ENCODE measurements around the gene C3orf85.
A peak's percentile ranks its signal among the peaks of the same experiment; 100 is the strongest.

C3orf85 gene

DNA sequence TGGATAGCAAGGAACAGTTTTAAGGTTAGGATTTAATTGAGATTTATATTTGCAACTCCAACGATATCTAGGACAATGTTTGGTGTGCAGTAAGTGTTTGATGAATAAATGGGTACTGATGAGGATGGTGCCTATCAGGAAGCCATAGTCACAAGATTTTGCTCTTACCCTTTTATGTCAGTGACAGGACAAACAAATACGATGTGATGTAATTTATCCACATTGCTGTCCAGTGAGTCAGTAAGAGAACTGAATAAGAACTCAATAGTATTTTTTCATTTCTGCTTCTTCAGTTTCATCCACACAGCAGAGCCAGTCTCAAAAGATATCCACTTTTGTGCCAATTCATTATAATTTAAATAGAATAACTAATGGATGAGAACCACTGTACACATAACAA, 18.5 kb downstream of the C3orf85 start:
- DNase-seq = no peak

DNA sequence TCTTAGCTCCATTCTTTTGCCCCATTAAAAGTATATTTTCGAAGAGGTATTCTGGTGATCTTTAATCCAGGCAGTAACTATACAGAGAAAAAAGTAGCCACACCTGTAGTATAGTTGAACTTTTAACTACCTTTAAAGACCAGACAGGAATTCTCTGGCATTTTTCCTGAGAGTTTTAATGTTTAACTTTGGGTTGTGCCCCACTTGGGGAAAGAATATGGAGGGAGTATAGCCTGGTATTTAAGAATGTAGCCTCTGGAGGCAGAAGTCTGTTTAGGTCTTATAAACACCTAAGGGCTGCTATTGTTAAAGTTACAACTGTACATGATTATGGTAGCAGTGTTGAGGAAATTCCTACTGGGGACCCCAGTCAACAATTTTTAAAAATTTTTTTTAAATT, 19.3 kb downstream of the C3orf85 start:
- no peak for DNase-seq

DNA sequence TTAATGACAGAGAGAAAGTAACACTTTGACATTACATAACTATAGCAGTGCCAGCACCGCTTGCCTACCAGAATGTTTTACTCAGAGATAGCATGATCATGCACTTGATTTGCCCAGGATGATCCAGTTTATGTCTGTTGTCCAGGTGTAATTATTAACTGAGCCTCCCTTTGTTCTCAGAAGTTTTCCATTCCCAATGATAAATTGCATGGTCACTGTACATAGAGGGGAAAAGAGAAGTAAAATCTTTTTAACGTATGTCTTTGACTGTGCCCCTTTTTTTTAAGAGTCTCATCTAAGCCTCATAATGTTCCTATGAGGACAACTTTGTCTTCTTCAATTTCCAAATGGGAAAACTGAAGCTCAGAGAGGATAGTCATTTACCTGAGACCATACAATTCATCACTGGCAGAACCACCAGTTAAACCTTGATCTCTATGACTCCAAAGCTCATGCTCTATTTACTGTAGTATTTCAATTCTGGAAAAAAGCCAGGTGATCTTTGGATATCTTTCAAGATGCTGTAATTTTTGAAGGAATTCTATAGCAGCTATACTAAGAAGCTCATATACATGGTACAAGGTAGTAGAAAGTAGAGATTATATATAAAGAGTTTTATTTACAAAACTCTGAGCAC, 25.1 kb downstream of the C3orf85 start:
- DNase-seq = no peak

DNA sequence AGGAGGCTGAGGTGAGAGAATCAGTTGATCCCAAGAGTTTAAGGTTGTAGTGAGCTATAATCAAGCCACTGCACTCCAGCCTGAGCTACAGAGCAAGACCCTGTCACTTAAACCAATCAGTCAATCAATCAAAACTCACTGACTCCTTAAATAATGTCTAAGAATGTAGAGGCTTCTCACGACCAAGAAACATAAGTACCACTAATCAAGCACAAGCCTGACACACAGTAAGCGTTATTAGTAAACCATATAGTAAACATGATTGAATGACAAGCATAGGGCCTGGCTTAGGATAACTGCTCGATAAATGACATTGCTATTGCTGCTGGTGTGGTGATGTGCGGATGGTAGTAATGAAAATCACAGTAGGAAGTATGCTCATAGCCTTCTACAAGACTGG, 29.4 kb downstream of the C3orf85 start:
- DNase-seq = no peak

DNA sequence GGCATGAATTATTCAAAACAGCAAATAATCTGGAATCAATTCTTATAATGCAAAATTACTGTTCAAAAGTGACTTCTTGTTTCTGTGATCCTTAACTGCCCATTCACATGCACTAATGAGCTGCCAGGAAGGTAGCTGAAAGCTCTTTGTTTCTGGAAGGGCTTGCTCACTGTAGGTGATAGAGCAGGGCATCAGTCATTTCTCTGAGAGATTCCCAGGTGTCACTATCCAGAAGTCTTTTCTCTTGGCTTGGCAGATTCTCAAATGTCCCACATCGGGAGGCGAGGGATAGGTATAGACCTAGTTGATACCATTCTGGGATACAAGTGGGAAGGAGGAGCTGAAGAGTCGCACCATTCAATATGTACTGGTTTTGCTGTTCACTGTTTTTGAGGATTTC, 35.0 kb downstream of the C3orf85 start:
- DNase-seq = no peak

DNA sequence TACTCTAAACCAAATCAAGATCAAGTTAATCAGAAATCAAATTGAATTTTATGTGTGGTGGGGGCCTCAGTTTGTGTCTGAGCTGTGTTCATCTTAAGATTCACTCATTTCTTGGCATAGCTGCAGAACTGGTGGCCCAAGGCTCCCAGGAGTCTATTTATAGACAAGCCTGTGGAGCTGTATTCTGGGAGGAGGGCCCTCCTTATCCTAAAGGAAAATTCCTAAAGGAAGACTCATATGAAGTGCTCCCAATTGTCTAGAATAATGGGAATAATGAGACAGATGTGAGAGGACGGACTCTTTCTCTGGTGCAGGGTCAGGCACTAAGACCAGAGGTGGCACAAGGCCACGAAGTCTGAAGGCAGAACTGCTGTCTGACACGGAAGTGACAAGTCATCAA, 38.9 kb downstream of the C3orf85 start:
- no peak for DNase-seq

DNA sequence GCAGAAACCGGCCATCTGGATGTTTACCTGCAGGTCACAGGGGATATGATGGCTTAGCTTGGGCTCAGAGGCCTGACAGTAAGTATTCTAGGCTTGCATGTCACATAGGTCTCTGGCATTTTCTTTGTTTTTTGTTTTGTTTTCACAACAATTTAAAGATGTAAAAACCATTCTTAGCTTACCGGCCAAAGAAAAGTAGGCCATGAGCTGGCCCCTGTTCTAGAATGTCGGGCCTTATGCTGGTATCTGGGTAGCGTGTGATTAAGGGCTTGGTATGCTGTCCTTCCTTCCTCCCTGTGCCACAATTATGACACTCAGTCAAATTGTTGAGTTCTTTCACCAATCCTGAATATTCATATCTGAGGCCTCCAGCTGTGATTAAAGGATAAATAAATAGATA, 40.2 kb downstream of the C3orf85 start:
- DNase-seq = no peak

DNA sequence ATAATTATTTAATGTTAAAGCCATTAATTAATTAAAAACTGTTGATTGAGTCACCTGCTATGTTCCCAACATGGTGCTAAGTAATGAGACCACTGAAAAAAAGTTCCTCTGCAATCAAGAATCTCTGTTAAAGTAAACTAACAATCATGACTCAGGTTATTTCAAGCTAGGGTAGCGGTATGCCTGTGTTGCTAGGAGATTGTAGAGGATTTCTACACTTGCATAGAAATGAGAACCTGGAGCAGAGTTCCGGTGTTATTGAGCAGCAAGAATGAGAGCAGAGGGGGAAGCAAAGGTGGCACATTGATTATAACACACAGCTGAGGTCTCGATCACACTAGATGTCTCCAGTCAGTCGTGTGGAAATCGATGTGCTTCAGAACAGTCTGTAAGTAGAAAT, 41.4 kb downstream of the C3orf85 start:
- DNase-seq = no peak

DNA sequence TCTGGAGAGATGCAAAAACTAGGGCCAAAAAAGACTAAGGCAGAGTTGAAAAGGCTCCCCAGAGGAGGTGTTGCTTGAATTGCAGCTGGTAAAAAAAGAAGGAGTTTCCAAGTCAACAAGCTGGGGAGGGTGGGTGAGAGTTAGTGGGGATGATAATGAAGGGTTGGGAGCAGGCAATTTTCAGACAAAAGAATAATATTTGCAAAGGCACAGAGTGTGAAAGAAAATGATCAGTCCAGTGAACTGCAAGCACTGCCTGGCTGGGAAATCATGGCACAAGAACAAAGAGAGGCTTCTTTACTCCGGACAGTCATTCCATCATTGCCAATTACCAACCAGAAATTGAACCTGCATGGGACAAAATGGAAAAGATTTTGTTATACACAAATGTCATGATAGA, 42.2 kb downstream of the C3orf85 start:
- DNase-seq = no peak

DNA sequence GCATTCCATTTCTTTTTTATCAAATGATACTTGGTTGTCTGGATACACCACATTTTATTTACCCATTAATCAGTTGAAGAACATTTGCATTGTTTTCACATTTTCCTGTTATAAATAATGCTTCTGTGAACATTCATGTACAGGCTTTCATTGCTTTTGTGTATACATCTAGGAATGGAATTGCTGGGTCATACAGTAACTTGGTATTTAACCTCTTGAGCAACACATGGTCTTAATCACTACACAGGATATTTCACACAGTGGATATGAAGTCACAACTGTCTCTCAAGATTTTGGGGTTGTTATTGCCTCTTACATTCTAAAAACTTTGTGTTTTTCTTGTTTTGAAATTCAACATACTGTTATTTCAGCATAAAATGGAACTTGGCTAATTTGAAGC, 48.2 kb downstream of the C3orf85 start:
- DNase-seq = no peak

DNA sequence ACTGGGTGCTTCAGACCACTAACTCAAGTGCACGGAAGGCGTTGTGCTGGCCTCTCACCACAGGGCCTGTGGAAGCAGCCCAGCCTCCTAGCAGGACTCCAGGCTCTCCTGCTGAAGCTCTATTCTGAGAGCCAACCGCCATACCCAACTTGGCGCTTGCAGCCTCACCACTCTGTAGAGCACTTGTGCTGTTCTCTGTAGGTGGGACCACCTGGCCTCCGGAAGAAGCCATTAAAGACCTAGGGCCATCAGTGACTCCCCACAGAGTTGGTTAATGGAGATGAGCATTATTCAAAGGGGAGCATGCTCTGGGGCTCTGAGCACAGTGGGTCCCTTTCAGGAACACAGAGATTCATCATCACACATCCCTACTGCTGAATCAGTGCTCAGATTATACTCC, 50.9 kb downstream of the C3orf85 start:
- DNase-seq = no peak

DNA sequence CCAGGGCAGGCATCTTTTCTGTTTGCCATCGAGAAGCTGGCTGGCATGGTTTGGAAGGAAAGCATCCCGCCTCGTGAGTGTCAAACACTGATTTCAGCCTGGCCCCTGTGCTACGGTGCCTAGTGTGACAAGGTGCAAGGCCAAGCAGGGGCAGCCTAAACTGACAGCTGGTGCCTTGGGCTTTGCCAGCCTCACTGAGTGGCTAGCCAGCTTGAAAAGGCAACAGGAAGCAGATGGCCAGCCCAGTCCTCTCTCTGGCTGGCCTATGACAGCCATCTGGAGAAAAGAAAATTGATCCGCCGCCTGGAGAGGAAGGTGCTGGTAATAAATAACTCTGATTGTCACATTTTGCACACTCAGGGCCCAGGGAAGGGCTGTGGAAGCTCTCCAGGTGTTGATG, 52.2 kb downstream of the C3orf85 start:
- DNase-seq = peak; percentile 2

DNA sequence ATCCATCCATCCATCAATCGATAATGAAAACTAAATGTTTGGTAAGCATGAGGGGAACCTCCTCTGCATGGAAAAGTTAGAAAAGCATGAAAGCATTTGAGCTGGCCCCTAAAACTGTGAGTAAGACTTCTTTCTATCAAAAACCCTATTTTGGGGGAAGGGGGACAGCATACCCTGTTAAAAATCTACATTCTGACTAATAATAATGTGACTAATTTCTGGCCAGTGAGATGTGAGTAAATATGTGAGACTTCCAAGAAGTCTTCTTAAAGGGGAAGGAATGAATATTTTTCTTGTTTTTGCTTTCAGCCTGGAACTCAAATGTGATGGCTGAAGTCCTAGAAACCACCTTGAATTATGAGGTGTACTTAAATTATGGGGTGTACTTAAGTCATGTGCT, 54.9 kb downstream of the C3orf85 start:
- DNase-seq = no peak

DNA sequence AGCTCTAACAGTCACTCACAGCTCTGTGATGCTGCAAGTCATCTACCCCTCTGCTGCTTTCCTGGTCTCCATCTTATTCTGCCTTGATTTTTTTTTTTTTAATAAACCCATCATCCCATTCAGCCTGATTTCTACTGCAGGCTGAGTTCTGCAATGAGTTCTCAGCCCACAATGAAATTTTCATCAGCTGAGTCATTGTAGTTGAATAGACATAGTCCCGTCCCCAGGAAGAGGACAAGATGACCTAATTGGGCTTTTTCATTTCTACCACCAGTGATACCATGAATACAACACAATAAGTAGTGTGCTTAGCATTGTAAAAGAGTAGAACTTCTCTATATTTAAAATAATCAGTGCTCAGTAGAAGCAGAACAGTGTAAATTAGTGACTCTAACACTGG, 59.3 kb downstream of the C3orf85 start:
- no peak for DNase-seq

Measured in NCI-H2029 treated with DMSO at 0.1 percent for 48 hours (cell line).